Measurements from ENCODE around the gene LRPPRC. TPM values are rescaled to one million over a fixed set of nuclear protein-coding genes. Genes with fewer than 3 reads are reported as not detected.

LRPPRC gene
- total RNA-seq, 4 donors from 2014 or later = 40.9 to 61.8 (median 49.5) TPM

DNA sequence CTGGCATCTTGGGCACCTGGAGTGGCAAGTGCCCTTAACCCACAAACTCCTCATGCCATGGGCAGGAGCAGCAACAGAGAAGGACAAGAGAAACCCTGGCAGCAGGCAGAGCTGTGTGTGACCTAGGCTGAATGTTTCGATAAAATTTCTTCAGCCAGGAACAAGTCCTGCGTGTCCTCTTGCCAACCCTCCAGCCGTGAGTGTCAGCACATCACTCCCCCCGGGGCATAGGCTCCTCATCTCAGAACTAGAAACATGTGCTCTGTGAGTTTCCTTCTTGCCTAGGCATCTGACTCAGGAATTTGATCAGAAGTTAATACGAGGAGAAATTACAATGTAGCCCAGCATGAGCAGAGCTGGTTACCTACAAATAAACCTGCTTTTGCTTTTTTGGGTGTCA, 154.8 kb downstream of the LRPPRC start:
- H3K4me3 ChIP-seq = no peak overlapping the region
- WGBS, 2 donors (ENCODE audit: low coverage in 1 of 2) = 63 to 82% methylated on average over 5 of the region's 5 CpGs
- H3K4me1 ChIP-seq = no peaks in the 10 kb centered on the region
- H3K27me3 ChIP-seq = no peaks in the 10 kb centered on the region
- no peak overlapping the region for H3K27ac ChIP-seq
- H3K36me3 ChIP-seq = no peaks in the 10 kb centered on the region
- TF ChIP-seq POLR2AphosphoS5 (IDR thresholded peaks at IDR 0.05) = no peak
- TF ChIP-seq POLR2A (IDR thresholded peaks at IDR 0.05) = no peak
- TF ChIP-seq, protein P1, sequence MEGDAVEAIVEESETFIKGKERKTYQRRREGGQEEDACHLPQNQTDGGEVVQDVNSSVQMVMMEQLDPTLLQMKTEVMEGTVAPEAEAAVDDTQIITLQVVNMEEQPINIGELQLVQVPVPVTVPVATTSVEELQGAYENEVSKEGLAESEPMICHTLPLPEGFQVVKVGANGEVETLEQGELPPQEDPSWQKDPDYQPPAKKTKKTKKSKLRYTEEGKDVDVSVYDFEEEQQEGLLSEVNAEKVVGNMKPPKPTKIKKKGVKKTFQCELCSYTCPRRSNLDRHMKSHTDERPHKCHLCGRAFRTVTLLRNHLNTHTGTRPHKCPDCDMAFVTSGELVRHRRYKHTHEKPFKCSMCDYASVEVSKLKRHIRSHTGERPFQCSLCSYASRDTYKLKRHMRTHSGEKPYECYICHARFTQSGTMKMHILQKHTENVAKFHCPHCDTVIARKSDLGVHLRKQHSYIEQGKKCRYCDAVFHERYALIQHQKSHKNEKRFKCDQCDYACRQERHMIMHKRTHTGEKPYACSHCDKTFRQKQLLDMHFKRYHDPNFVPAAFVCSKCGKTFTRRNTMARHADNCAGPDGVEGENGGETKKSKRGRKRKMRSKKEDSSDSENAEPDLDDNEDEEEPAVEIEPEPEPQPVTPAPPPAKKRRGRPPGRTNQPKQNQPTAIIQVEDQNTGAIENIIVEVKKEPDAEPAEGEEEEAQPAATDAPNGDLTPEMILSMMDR (IDR thresholded peaks at IDR 0.05) = no peak
- no peak for TF ChIP-seq EP300 (IDR thresholded peaks at IDR 0.05)
- no peaks in the 10 kb centered on the region for H3K9me3 ChIP-seq
- no peak for ATAC-seq

GRCh38 chr2:43839776-43840564, 155.8 kb downstream of the LRPPRC start:
- Histone ChIP-seq H3K27me3 (no peaks in the 10 kb centered on the region), H3K27ac (no peak overlapping the region), H3K4me3 (no peak overlapping the region), H3K4me1 (no peaks in the 10 kb centered on the region), H3K9me3 (no peaks in the 10 kb centered on the region), H3K36me3 (no peaks in the 10 kb centered on the region)
- WGBS, 2 donors (ENCODE audit: low coverage in 1 of 2) = 81 to 89% methylated on average over 8 to 13 of the region's 14 CpGs
- no peak for TF ChIP-seq EP300 (IDR thresholded peaks at IDR 0.05)
- TF ChIP-seq, protein P1 (IDR thresholded peaks at IDR 0.05) = no peak
- TF ChIP-seq POLR2A (IDR thresholded peaks at IDR 0.05) = no peak
- TF ChIP-seq POLR2AphosphoS5 (IDR thresholded peaks at IDR 0.05) = no peak
- no peak for ATAC-seq

- Histone ChIP-seq H3K27ac (no peak within 1 kb of the TSS), H3K4me3 (no peak within 1 kb of the TSS), H3K36me3 (no peaks in the 10 kb centered on the region), H3K27me3 (no peaks in the 10 kb centered on the region), H3K9me3 (no peaks in the 10 kb centered on the region), H3K4me1 (no peaks in the 10 kb centered on the region)
- TF ChIP-seq POLR2A (IDR thresholded peaks at IDR 0.05) (no peak), EP300 (IDR thresholded peaks at IDR 0.05) (no peak), POLR2AphosphoS5 (IDR thresholded peaks at IDR 0.05) (no peak)
- TF ChIP-seq, protein P1 (IDR thresholded peaks at IDR 0.05) = no peak
- WGBS, 2 donors (ENCODE audit: low coverage in 1 of 2) = 77 to 92% methylated on average over 5 to 9 of the region's 20 CpGs
- ATAC-seq = no peak
Measured at GRCh38 chr2:43838560-43839267, 157.1 kb downstream of the LRPPRC start, which contains the start of the genes ABCG5 and ABCG8. Gene ABCG5 (minus strand): TSS chr2:43838839. CDS start chr2:43838679, 160 bp downstream. Gene ABCG8 (plus strand): TSS chr2:43838971. CDS start chr2:43839054, 83 bp downstream.

DNA sequence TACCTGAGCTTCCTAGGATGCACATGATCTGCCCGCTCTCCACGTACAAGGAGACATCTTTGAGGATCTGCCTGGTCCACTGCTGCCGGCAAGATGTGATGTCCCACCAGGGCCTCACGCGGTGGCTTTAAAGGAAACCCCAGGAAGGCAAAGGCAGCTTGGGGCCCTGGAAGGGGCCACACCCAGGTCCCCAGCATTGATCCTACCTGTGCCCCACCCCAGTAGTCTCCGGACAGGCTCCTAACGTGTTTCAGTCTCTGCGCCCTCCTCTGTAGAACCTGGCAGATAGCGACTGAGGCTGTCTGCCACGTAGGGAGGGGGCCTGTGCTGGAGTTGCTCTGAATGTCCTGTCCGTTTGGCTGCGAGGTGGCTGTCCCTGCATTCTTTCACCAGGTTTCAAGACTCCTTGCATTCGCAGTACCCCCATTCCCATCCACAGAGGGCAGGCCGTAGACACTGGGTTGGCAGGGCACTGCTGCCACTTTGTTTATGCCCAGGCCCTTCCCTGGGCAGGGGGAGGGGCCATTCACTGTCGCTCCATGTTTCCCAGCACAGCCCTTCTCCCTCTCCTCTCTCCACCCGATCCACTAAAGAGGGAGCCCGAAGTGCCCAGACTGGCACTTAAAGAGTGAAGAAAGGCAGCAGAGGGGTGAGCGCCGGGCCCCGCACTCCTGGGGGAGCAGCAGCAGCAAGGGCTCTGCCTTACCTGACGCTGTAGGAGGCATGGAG, 157.8 kb downstream of the LRPPRC start:
- ATAC-seq = no peak
- TF ChIP-seq, protein P1 (IDR thresholded peaks at IDR 0.05) = no peak
- TF ChIP-seq POLR2A (IDR thresholded peaks at IDR 0.05) (no peak), EP300 (IDR thresholded peaks at IDR 0.05) (no peak), POLR2AphosphoS5 (IDR thresholded peaks at IDR 0.05) (no peak)
- no peaks in the 10 kb centered on the region for H3K9me3 ChIP-seq
- H3K27ac ChIP-seq = no peak overlapping the region
- H3K4me3 ChIP-seq = no peak overlapping the region
- H3K4me1 ChIP-seq = no peaks in the 10 kb centered on the region
- H3K36me3 ChIP-seq = no peaks in the 10 kb centered on the region
- H3K27me3 ChIP-seq = peaks cover 5% of the 10 kb centered on the region
- 84 to 100% methylated on average over 3 to 7 of the region's 21 CpGs for WGBS, 2 donors (ENCODE audit: low coverage in 1 of 2)
